Activated CD4-positive, CD25-positive, alpha-beta regulatory T cell treated with anti-CD3 and anti-CD28 coated beads, Interleukin-2, amount 50 U/mL, for 72 hours (primary cell): ENCODE results near the gene UGT1A4.

ENCODE experiments used
- DNase-seq: peaks from one replicate; pipeline ENCODE4 v3.0.0; 2021

Gene UGT1A4

GRCh38 chr2:233814056-233814835 lies 95.7 kb downstream of the UGT1A4 start:
- DNase-seq: peak; percentile 18

GRCh38 chr2:233815861-233816260 lies 97.3 kb downstream of the UGT1A4 start:
- no peak for DNase-seq

GRCh38 chr2:233816334-233816733 lies 97.8 kb downstream of the UGT1A4 start:
- DNase-seq: no peak

- DNase-seq: peak; percentile 3
Observed at GRCh38 chr2:233816771-233817170, 98.2 kb downstream of the UGT1A4 start.

- DNase-seq: peak; percentile 18
Observed at GRCh38 chr2:233817361-233817911, 98.9 kb downstream of the UGT1A4 start.

- no peak for DNase-seq
Observed at GRCh38 chr2:233817995-233818638, 99.6 kb downstream of the UGT1A4 start.

- peak; percentile 20 for DNase-seq
Observed at GRCh38 chr2:233818639-233819621, 100.4 kb downstream of the UGT1A4 start.

- DNase-seq: peak; percentile 4
Observed at GRCh38 chr2:233819884-233820773, 101.6 kb downstream of the UGT1A4 start.

- DNase-seq: peak; percentile 21
Observed at GRCh38 chr2:233820774-233821105, 102.2 kb downstream of the UGT1A4 start.

- DNase-seq: peak; percentile 12
Observed at GRCh38 chr2:233821196-233821595, 102.7 kb downstream of the UGT1A4 start.

GRCh38 chr2:233821709-233822100 lies 103.2 kb downstream of the UGT1A4 start:
- peak; percentile 14 for DNase-seq

GRCh38 chr2:233822101-233822771 lies 103.7 kb downstream of the UGT1A4 start:
- DNase-seq: peak; percentile 16
